Smooth muscle cell of the brain vasculature (primary cell): ENCODE measurements around the gene PRAMEF18.
"Not testable (repeated sequence)": the region's sequence is repeated elsewhere in the genome, so short reads cannot be mapped to it uniquely, and the experiment has no call there.

Source experiments
- DNase-seq: peaks from one replicate; pipeline ENCODE4 v3.0.0-alpha.2; 2012; ENCODE audit warnings: low read depth, low spot score

The PRAMEF18 gene

DNA sequence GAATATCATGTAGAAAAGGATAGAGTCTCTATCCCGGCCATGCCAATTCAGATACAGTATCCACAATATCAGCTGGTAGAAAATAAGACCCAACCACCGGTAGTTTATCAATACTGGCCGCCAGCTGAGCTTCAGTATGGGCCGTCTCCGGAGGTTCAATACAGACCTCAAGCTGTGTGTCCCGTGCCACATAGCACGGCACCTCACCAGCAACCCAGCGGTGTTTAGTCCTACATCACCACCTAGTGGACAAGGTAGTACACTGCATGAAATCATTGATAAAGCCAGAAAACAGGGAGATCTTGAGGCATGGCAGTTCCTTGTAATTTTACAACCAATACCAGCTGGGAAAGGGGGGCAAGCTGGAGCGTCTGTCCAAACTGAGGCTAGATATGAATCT is 17.2 kb downstream of the PRAMEF18 start:
- not testable (repeated sequence) for DNase-seq

DNA sequence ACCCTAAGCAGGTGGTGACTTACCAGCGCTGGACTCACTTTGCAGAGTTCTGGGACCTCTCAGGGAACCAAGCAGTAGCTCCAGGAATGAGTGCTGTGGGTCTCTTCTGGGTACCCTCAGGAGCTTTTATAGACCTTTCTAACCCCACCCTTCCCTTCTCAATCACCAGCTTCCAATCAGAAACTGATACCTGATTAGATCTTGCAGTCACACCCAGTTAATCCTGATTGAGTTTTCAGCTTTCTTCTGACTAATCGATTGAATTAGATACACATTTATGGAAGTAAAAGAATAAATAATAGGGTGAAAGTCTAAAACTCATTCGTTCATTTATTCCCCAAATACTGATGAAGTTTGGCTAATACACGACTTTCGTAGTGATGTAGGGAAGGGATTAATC is 24.6 kb downstream of the PRAMEF18 start, which contains the start of gene PRAMEF13:
TSS of gene PRAMEF13 (minus strand) at position 101 of the 400 bp plus-strand sequence. CDS start 1,820 bp downstream, outside the sequence.
- not testable (repeated sequence) for DNase-seq
